ENCODE results near the gene VN1R5. TPM values are rescaled to one million over a fixed set of nuclear protein-coding genes. Genes with fewer than 3 reads are reported as not detected.
"Not testable (repeated sequence)": the region's sequence is repeated elsewhere in the genome, so short reads cannot be mapped to it uniquely, and the experiment has no call there.

The VN1R5 gene
- total RNA-seq, 2 experiments from 2014 or later = not detected

DNA sequence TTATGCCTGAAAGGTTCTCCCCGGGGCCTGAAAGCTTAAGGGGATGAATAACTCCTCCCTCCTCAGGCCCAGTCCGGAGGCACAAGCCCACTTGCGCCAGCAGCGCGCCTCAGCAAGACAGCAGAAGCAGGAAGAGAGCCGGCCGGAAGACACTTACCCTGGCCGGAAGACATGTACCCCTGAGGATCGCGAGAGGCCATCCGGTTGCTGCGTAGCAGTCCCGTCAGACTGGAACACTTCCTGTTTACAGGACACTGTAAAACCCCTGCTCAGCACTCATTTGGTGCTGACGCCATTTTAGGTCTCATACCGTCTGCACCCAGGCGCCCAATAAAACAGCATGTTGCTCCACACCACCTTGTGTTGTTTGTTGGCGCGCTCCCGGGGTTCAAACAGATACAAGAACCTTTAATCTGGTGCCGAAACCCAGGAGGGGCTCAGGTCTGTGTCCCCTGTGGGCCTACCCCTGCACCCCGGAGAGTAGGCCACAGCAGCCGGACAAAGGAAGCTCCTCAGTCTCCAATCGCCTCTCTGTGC lies 30.3 kb downstream of the VN1R5 start:
- Histone ChIP-seq H4K20me1 (ENCODE audit: insufficient read depth, low read length) (no peaks in the 10 kb centered on the region), H3K4me3 (ENCODE audit: low read depth, low read length, poor library complexity, severe bottlenecking) (no peak overlapping the region), H3K9me2 (ENCODE audit: insufficient read depth, low read length) (no peaks in the 10 kb centered on the region), H3K36me3 (ENCODE audit: insufficient read depth, low read length) (no peaks in the 10 kb centered on the region), H3K4me1 (ENCODE audit: insufficient read depth, low read length, poor library complexity, severe bottlenecking) (no peaks in the 10 kb centered on the region), H3K4me2 (ENCODE audit: low read length) (no peak overlapping the region), H3K27ac (ENCODE audit: low read depth, low read length, poor library complexity, severe bottlenecking) (no peak overlapping the region), H3K9me3 (ENCODE audit: low read length) (no peaks in the 10 kb centered on the region), H2AFZ (ENCODE audit: low read length) (no peak overlapping the region), H3K79me2 (ENCODE audit: insufficient read depth, low read depth, low read length) (no peaks in the 10 kb centered on the region)
- ChIA-PET CTCF (ENCODE audit: unreplicated experiment) (no interaction called here), POLR2A (no interaction called here)
- no TSS peak for BruUV-seq (replicated peaks)
- DNase-seq (ENCODE audit: low spot score) = no peak
- TF ChIP-seq EZH2phosphoT487 (IDR thresholded peaks at IDR 0.05; ENCODE audit: borderline replicate concordance, low read depth, low read length) = no peak
- TF ChIP-seq, protein P1, sequence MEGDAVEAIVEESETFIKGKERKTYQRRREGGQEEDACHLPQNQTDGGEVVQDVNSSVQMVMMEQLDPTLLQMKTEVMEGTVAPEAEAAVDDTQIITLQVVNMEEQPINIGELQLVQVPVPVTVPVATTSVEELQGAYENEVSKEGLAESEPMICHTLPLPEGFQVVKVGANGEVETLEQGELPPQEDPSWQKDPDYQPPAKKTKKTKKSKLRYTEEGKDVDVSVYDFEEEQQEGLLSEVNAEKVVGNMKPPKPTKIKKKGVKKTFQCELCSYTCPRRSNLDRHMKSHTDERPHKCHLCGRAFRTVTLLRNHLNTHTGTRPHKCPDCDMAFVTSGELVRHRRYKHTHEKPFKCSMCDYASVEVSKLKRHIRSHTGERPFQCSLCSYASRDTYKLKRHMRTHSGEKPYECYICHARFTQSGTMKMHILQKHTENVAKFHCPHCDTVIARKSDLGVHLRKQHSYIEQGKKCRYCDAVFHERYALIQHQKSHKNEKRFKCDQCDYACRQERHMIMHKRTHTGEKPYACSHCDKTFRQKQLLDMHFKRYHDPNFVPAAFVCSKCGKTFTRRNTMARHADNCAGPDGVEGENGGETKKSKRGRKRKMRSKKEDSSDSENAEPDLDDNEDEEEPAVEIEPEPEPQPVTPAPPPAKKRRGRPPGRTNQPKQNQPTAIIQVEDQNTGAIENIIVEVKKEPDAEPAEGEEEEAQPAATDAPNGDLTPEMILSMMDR (conservative IDR thresholded peaks at IDR 0.05; ENCODE audit: low read length) = no peak
- intact Hi-C loops (cut with micrococcal nuclease; ENCODE audit: unreplicated experiment) = no loop called here

DNA sequence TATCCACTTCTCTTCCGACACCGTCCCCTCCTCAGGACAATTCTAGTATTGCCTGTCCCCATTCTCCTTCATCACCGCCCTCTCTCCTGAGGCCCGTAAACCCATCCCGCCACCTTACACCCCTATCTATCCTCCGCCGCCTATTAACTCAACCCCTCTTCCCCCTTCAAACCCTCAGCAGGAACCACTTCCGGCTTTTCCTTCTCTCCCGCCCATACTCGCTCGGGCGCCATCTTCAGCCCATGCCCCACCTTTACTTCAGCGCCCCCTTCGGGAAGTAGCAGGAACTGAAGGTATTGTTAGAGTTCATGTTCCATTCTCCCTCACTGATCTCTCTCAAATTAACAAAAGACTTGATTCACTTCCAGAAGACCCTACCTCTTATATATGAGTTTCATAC lies 31.6 kb downstream of the VN1R5 start:
- no peak for TF ChIP-seq EZH2phosphoT487 (IDR thresholded peaks at IDR 0.05; ENCODE audit: borderline replicate concordance, low read depth, low read length)
- TF ChIP-seq, protein P1 (conservative IDR thresholded peaks at IDR 0.05; ENCODE audit: low read length) = peak; percentile 58; the same call in 1 of the 2 replicates
- Histone ChIP-seq H3K79me2 (ENCODE audit: insufficient read depth, low read depth, low read length) (no peaks in the 10 kb centered on the region), H3K27ac (ENCODE audit: low read depth, low read length, poor library complexity, severe bottlenecking) (no peak overlapping the region), H3K4me2 (ENCODE audit: low read length) (no peak overlapping the region), H3K9me2 (ENCODE audit: insufficient read depth, low read length) (no peaks in the 10 kb centered on the region), H3K36me3 (ENCODE audit: insufficient read depth, low read length) (no peaks in the 10 kb centered on the region), H4K20me1 (ENCODE audit: insufficient read depth, low read length) (no peaks in the 10 kb centered on the region), H3K9me3 (ENCODE audit: low read length) (no peaks in the 10 kb centered on the region), H3K4me1 (ENCODE audit: insufficient read depth, low read length, poor library complexity, severe bottlenecking) (no peaks in the 10 kb centered on the region), H2AFZ (ENCODE audit: low read length) (no peak overlapping the region), H3K4me3 (ENCODE audit: low read depth, low read length, poor library complexity, severe bottlenecking) (no peak overlapping the region)
- intact Hi-C loops (cut with micrococcal nuclease; ENCODE audit: unreplicated experiment) = no loop called here
- ChIA-PET POLR2A (no interaction called here), CTCF (ENCODE audit: unreplicated experiment) (no interaction called here)
- no TSS peak for BruUV-seq (replicated peaks)
- DNase-seq (ENCODE audit: low spot score) = no peak

DNA sequence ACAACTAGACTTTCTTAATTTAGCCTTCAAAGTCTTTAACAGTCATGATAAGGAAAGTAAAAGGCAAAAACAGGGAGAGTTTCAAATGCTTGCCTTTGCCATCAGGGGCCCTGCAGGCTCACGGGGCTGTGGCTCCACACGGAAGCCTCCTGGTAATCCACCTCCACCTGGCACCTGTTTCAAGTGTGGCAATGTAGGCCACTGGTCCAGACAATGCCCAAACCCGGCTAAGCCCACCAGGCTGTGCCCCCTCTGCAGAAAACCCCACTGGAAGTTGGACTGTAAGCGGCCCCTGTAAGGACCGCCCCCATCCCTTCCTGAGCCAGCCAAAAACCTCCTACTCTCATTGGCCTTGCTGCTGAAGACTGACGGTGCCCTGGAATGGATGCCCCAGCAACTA lies 32.5 kb downstream of the VN1R5 start:
- POLR2A ChIA-PET = no interaction called here
- BruUV-seq (replicated peaks) = no TSS peak
- H3K79me2 ChIP-seq (ENCODE audit: insufficient read depth, low read depth, low read length) = no peaks in the 10 kb centered on the region
- intact Hi-C loops (cut with micrococcal nuclease; ENCODE audit: unreplicated experiment) = no loop called here
- H2AFZ ChIP-seq (ENCODE audit: low read length) = no peak overlapping the region
- H4K20me1 ChIP-seq (ENCODE audit: insufficient read depth, low read length) = no peaks in the 10 kb centered on the region
- DNase-seq (ENCODE audit: low spot score) = no peak
- CTCF ChIA-PET (ENCODE audit: unreplicated experiment) = no interaction called here
- H3K4me1 ChIP-seq (ENCODE audit: insufficient read depth, low read length, poor library complexity, severe bottlenecking) = no peaks in the 10 kb centered on the region
- H3K9me3 ChIP-seq (ENCODE audit: low read length) = no peaks in the 10 kb centered on the region
- no peak for TF ChIP-seq EZH2phosphoT487 (IDR thresholded peaks at IDR 0.05; ENCODE audit: borderline replicate concordance, low read depth, low read length)
- TF ChIP-seq, protein P1 (conservative IDR thresholded peaks at IDR 0.05; ENCODE audit: low read length) = no peak
- no peak overlapping the region for H3K4me2 ChIP-seq (ENCODE audit: low read length)
- H3K27ac ChIP-seq (ENCODE audit: low read depth, low read length, poor library complexity, severe bottlenecking) = no peak overlapping the region
- no peaks in the 10 kb centered on the region for H3K9me2 ChIP-seq (ENCODE audit: insufficient read depth, low read length)
- H3K36me3 ChIP-seq (ENCODE audit: insufficient read depth, low read length) = no peaks in the 10 kb centered on the region
- no peak overlapping the region for H3K4me3 ChIP-seq (ENCODE audit: low read depth, low read length, poor library complexity, severe bottlenecking)

DNA sequence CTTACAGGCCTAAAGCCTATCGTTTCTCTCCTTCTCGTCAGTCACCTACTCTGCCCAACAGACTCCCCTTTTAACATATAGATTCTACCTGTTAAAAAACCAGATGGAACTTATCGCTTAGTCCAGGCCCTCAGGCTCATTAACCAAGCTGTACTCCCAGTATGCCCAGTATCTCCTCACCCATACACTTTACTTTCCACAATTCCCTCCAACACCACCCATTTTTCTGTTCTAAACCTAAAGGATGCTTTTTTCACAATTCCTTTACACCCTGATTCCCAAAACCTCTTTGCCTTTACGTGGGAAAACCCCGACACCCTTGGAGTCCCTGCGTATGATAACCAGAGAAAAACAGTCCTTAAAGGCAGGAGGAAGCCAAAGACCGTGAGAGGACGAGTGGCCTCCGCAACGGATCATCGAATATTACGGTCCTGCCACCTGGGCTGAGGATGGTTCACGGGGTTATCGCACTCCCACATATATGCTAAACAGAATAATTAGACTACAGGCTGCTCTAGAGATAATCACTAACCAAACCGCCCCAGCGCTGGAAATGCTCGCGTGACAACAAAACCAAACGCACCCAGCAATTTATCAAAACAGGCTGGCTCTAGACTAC lies 33.5 kb downstream of the VN1R5 start:
- H3K4me2 ChIP-seq (ENCODE audit: low read length); H3K79me2 ChIP-seq (ENCODE audit: insufficient read depth, low read depth, low read length); intact Hi-C loops (cut with micrococcal nuclease; ENCODE audit: unreplicated experiment); H3K9me3 ChIP-seq (ENCODE audit: low read length); BruUV-seq (replicated peaks); H2AFZ ChIP-seq (ENCODE audit: low read length); CTCF ChIA-PET (ENCODE audit: unreplicated experiment); H4K20me1 ChIP-seq (ENCODE audit: insufficient read depth, low read length); H3K27ac ChIP-seq (ENCODE audit: low read depth, low read length, poor library complexity, severe bottlenecking); POLR2A ChIA-PET; H3K9me2 ChIP-seq (ENCODE audit: insufficient read depth, low read length); DNase-seq (ENCODE audit: low spot score); H3K4me3 ChIP-seq (ENCODE audit: low read depth, low read length, poor library complexity, severe bottlenecking); H3K4me1 ChIP-seq (ENCODE audit: insufficient read depth, low read length, poor library complexity, severe bottlenecking); H3K36me3 ChIP-seq (ENCODE audit: insufficient read depth, low read length): not testable (repeated sequence)
